KBM-7 (cell line): Measurements from ENCODE around the gene SSBP3.

Experiments used
- DNase-seq: peaks from one replicate; pipeline ENCODE4 v3.0.0-alpha.2; 2015
- in situ Hi-C: fragments of 300-500 bp; cut with MboI; formaldehyde crosslinking; loops from 2 replicates; pipeline ENCODE4 v1.14.3; 2020; ENCODE audit warnings: low sequenced_read_pairs, low pct_unique_long_range_greater_than_20kb, mixed read lengths

The SSBP3 gene

DNA sequence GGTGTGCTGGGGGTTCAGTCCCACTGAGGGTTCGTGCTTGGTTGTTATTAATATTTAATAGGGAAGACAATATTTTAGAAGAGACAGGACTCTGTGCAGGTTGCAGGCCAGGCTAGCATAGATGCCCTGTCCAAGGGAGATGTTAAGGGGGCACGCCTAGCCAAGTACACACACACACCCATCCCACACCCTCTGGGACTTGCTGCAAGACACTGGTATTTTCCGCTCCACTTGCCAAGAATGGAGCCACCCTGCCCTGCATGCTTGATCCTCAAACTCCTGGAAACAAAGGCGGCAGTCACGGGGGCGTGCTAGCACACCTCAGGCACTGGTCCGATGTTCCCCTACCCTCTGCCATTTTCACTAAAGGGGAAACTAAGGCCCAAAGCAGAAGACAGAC is 107.2 kb downstream of the SSBP3 start:
- no peak for DNase-seq
- in situ Hi-C loops = no loop called here

GRCh38 chr1:54298284-54299033 is 107.7 kb downstream of the SSBP3 start:
- DNase-seq = peak; percentile 56
- in situ Hi-C loops = no loop called here

- DNase-seq = no peak
- in situ Hi-C loops = no loop called here
Measured at GRCh38 chr1:54297596-54298283, 108.5 kb downstream of the SSBP3 start.

DNA sequence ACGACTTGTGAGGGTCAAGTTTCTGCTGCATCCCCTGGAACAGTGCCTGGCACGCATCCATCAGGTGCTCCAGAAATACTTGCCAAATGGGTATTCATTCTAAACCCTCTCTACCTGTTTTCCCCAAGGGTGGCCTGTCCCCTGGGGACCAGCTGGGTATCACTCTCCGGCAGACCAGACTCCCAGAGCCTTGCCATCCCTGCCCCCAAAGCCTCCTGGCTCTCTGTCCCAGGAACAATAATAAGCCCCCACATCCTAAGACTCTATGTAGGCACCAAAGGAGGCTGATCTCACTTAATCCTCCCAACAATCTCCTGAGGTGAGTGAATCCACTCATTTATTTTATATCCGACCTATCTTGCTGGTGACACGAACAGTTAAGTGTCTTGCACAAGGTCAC is 109.5 kb downstream of the SSBP3 start:
- in situ Hi-C loops = no loop called here
- DNase-seq = no peak

DNA sequence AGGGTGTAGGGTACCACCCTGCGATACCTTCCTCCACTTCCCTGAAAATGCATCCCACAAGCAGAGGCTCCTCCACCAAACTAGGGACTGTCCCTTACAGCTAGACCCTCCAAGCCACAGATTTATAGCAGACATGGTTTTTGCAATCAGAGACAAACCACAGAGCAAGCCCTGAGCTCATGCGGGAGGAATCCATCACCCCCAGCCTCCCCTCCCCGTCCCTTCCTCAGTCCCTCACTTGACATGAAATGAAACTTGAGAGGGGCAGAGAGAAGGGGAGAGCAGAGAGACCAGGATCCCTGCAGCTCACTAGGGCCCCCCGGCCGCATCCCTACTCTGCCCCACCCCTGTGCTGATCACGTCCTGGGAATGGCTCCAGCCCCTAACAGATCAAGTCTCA is 111.3 kb downstream of the SSBP3 start:
- in situ Hi-C loops = no loop called here
- no peak for DNase-seq

DNA sequence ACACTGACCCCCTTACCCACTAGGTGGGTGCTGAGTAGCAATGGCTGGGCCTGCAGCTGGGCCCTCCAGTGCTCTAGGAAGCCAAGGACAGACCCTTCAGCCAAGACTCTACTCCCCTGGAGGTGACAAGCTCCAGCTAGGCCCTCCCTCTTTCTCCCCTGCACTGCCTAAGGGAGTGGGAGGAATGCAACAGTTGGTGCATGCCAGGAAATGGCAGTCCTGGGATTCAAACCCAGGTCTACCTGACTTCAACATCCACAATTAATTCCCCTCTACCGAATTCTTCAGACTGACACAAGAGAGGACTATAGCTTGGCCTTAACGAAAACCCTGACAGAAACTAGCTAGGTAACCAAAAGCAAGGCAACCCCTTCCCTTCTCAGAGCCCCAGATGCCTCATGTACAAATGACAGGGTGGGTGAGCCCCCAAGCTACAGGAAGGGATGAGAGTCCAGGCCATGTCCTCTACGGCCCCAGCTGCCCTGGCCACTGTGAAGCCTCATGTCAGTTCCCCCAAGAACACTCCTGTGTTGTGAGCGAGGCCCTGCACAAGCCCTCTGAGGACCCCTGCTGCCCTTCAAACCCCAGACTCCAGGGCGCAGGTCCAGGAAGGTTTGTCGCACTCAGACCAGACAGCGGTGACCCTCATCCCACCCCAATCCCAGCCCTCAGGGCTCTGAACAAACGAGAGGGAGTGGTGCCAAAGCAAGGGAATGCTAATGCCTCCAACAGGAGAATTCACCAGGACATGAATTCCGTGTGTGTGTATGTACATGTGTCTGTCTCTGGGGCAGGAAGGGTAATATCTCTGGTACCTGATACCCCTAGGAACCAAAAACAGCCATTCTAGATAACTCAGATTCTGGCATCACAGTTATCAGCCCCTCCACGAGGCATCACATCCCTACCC is 113.9 kb downstream of the SSBP3 start:
- in situ Hi-C loops = no loop called here
- no peak for DNase-seq

GRCh38 chr1:54291276-54292001 is 114.8 kb downstream of the SSBP3 start:
- DNase-seq = no peak
- in situ Hi-C loops = no loop called here

- in situ Hi-C loops = no loop called here
- peak; percentile 51 for DNase-seq
Measured at GRCh38 chr1:54290506-54291184, 115.5 kb downstream of the SSBP3 start.

DNA sequence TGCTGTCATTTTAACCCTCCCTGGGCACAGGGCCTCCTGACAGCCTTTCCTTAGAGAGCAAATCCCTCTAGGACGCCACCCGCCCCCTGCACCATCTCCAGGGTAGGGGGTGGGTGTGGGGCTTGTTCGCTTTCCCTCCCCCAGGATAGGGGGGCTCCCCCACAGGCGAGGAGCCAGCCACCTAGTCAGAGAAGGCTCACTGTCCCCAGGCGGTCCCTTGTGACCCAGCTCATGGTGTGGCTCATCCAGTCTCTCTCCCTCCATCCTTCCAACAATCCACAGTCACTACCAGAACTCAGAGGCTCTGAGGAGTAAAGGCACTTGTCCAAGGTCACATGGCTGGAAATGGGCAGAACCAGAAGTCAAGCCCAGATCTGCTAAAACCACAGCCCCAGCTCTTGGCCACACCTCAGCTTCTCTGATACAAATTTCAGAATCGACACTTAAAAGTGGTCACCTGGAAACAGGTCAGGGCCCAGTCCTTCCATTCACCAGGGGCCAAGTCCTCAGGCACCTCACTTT is 116.4 kb downstream of the SSBP3 start:
- in situ Hi-C loops = no loop called here
- DNase-seq = no peak

DNA sequence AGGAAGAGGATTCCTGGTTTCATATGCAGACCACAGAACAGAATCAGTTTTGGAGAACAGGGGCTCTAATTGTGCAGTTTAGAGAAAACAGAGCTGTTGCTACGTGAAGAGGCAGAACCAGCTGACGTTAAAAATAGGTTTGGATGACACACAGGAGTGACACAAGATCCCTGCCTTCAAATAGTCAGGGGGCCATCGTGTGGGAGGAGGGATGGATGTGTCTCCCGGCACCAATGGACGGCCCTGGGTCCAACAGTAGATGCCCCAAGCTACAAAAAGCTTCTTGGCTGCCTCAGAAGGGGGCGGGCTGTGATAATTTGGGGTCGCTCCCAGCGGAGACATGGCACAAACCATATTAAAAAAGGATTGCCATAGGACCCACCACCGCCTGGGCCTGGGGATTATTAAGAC is 118.4 kb downstream of the SSBP3 start:
- no peak for DNase-seq
- in situ Hi-C loops = no loop called here

DNA sequence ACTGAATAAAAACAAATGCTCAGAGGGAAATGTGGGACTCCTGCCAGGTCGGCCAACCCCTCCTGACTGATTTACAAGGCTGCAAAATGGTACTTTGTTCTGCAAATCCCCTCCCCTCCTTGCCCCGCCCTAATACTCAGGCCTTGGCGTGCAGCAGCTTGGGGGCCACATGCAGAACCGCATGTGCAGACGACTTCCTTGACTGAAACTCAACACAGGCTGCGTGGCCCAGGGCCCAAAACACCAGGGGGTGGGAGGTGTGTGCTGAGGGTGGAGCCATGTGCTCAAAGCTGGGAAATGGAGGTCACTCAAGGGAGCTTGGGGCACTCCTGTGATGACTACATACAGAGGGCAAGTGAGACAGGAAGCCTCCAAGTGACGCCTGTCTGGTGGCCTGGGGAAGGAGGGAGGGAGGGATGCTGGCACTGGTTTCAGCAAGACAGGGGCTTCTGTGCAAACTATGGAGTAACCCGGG is 119.0 kb downstream of the SSBP3 start:
- in situ Hi-C loops = no loop called here

GRCh38 chr1:54285815-54286345 is 120.3 kb downstream of the SSBP3 start:
- in situ Hi-C loops = no loop called here
- DNase-seq = no peak

More for the DNA sequence above, 119.0 kb downstream of the SSBP3 start:
- DNase-seq = peak; percentile 64

GRCh38 chr1:54284781-54285529 is 121.2 kb downstream of the SSBP3 start:
- DNase-seq = no peak
- in situ Hi-C loops = no loop called here

- in situ Hi-C loops = no loop called here
- no peak for DNase-seq
Measured at GRCh38 chr1:54283635-54284385, 122.4 kb downstream of the SSBP3 start.

DNA sequence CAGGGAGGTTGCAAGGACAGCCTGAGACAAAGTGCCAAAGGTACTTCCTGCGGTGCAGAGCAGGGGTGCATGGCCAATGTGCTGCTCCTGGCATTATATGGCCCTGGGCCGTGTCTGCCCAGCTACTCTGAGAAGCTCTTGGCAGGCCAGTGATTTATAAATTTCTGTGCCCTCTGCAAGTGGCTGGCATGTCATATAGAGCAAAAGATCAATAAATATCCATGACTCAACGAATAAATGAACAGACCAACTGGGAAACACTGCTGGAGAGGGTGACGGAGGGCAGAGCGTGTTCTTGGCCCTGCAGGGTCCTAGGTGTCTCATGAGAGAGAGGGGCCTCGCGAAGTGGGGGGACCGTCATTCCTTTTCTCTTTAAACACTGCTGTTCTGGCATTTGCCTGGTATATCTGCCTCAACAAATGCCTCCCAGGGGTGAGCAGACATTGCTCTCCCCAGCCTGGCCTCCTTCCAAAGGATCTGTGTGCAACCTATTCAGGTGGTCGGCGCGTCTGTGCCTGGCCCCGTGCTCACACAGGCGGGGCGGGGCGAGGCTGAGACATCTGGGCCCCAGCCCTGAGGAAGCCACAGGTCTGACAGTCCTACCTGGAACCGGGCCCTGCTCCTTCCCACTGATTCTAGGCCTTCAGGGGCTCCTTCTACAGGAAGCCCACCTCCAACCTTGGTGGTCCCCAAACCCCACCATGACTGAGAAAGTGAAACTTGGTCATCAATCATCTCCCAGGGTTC is 123.9 kb downstream of the SSBP3 start:
- DNase-seq = no peak
- in situ Hi-C loops = no loop called here

- in situ Hi-C loops = no loop called here
- no peak for DNase-seq
Measured at GRCh38 chr1:54280651-54281050, 125.5 kb downstream of the SSBP3 start.
